ENCODE measurements around the gene ABCG4. TPM values are rescaled to one million over a fixed set of nuclear protein-coding genes. Genes with fewer than 3 reads are reported as not detected.

Gene ABCG4
- total and polyA plus RNA-seq, 9 of the 15 experiments (the other 6 are each of a cell fraction or from before 2014, with no cell fraction given), result 0.03 to 0.11 (median 0.07) TPM; not detected in 4

DNA sequence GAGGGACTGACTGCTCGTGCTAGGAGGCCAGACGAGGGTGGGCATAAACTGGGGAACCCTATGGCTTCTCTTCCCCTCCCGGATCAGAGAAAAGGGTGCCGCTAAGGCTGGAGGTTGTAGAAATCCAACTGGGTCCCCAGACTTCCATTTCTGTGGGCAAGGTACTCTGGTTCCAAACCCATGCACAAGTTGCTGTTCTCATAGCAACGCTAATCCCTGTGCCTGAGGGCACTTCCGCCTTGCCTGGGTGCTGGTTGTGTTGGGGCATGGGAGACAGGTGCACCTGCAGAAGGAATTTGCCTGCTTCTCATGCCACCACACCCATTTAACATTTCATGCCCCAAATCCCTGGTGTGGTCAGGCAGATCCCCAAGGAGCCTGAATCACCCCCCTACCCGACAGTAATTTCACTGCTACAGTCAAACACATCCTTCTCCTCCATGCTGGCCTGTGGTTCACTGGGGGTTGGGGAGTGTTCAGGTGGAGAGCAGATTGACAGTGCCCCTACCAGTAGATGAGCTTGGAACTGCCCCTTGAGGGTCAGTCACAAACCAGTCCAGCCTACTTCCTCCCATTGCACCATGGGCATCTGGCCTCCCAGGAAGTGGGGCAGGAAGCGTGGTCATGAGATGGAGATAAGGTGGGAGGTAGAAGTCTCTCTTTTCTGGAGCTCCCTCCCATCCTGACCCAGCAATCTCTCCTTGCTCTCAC is 40.6 kb upstream of the ABCG4 start (continued):
- TF ChIP-seq HDAC3 (IDR thresholded peaks at IDR 0.05; ENCODE audit: borderline replicate concordance, partially characterized antibody), result peak; percentile 54
- TF ChIP-seq, protein P1, sequence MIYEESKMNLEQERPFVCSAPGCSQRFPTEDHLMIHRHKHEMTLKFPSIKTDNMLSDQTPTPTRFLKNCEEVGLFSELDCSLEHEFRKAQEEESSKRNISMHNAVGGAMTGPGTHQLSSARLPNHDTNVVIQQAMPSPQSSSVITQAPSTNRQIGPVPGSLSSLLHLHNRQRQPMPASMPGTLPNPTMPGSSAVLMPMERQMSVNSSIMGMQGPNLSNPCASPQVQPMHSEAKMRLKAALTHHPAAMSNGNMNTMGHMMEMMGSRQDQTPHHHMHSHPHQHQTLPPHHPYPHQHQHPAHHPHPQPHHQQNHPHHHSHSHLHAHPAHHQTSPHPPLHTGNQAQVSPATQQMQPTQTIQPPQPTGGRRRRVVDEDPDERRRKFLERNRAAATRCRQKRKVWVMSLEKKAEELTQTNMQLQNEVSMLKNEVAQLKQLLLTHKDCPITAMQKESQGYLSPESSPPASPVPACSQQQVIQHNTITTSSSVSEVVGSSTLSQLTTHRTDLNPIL (CRISPR knock-in tag; IDR thresholded peaks at IDR 0.05), result no peak
- TF ChIP-seq, protein P2, sequence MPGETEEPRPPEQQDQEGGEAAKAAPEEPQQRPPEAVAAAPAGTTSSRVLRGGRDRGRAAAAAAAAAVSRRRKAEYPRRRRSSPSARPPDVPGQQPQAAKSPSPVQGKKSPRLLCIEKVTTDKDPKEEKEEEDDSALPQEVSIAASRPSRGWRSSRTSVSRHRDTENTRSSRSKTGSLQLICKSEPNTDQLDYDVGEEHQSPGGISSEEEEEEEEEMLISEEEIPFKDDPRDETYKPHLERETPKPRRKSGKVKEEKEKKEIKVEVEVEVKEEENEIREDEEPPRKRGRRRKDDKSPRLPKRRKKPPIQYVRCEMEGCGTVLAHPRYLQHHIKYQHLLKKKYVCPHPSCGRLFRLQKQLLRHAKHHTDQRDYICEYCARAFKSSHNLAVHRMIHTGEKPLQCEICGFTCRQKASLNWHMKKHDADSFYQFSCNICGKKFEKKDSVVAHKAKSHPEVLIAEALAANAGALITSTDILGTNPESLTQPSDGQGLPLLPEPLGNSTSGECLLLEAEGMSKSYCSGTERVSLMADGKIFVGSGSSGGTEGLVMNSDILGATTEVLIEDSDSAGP (CRISPR knock-in tag; IDR thresholded peaks at IDR 0.05), result 0 out of 2 replicates have a peak, but pooled peaks have one; percentile 31
- peak; percentile 68 for TF ChIP-seq SUPT5H (IDR thresholded peaks at IDR 0.05)
- TF ChIP-seq, protein P3, sequence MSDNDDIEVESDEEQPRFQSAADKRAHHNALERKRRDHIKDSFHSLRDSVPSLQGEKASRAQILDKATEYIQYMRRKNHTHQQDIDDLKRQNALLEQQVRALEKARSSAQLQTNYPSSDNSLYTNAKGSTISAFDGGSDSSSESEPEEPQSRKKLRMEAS (CRISPR knock-in tag; IDR thresholded peaks at IDR 0.05), result peak; percentile 51; the same call in 1 of the 2 replicates
- TF ChIP-seq GATAD2A (IDR thresholded peaks at IDR 0.05), result no peak
- no peak for TF ChIP-seq HSF4 (CRISPR knock-in tag; IDR thresholded peaks at IDR 0.05; ENCODE audit: borderline replicate concordance)
- TF ChIP-seq JUNB (CRISPR knock-in tag; conservative IDR thresholded peaks at IDR 0.05), result no peak
- TF ChIP-seq CREB1 (IDR thresholded peaks at IDR 0.05), result 0 out of 2 replicates have a peak, but pooled peaks have one; percentile 16
- TF ChIP-seq CREB1 (CRISPR knock-in tag; IDR thresholded peaks at IDR 0.05), result no peak
- no peak for TF ChIP-seq CREBBP (IDR thresholded peaks at IDR 0.05; ENCODE audit: low read depth, low read length)
- no peak for TF ChIP-seq MCM7 (IDR thresholded peaks at IDR 0.05)
- no peak for TF ChIP-seq CBX2 (IDR thresholded peaks at IDR 0.05; ENCODE audit: insufficient read depth, low read length, poor library complexity, severe bottlenecking)
- TF ChIP-seq, protein P4, sequence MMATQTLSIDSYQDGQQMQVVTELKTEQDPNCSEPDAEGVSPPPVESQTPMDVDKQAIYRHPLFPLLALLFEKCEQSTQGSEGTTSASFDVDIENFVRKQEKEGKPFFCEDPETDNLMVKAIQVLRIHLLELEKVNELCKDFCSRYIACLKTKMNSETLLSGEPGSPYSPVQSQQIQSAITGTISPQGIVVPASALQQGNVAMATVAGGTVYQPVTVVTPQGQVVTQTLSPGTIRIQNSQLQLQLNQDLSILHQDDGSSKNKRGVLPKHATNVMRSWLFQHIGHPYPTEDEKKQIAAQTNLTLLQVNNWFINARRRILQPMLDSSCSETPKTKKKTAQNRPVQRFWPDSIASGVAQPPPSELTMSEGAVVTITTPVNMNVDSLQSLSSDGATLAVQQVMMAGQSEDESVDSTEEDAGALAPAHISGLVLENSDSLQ (IDR thresholded peaks at IDR 0.05), result peak; percentile 97
- TF ChIP-seq LCOR (CRISPR knock-in tag; IDR thresholded peaks at IDR 0.05), result no peak
- TF ChIP-seq RBBP5 (IDR thresholded peaks at IDR 0.05; ENCODE audit: borderline replicate concordance, insufficient read depth, low read length, poor library complexity, severe bottlenecking), result no peak
- no peak for TF ChIP-seq ZNF232 (CRISPR knock-in tag; IDR thresholded peaks at IDR 0.05)
- peak; percentile 28; the same call in 1 of the 2 replicates for TF ChIP-seq TOE1 (IDR thresholded peaks at IDR 0.05; ENCODE audit: borderline replicate concordance)
- TF ChIP-seq TOE1 (CRISPR knock-in tag; IDR thresholded peaks at IDR 0.05; ENCODE audit: borderline replicate concordance, low read depth), result no peak
- TF ChIP-seq ATF1 (CRISPR knock-in tag; IDR thresholded peaks at IDR 0.05), result no peak
- peak; percentile 61 for TF ChIP-seq ATF1 (tag; IDR thresholded peaks at IDR 0.05)
- TF ChIP-seq BACH1 (tag; IDR thresholded peaks at IDR 0.05), result no peak
- TF ChIP-seq CEBPG (CRISPR knock-in tag; IDR thresholded peaks at IDR 0.05), result peak; percentile 66
- TF ChIP-seq CEBPG (tag; conservative IDR thresholded peaks at IDR 0.05 in 1 of 2, IDR thresholded peaks at IDR 0.05 in 1 of 2), result 0 out of 4 replicates have a peak, but pooled peaks of 1 of the 2 experiments have one; percentile 34
- peak; percentile 56; the same call in 1 of the 2 replicates for TF ChIP-seq RNF2 (IDR thresholded peaks at IDR 0.05)
- peak; percentile 32; the same call in 1 of the 2 replicates for TF ChIP-seq ARID1B (IDR thresholded peaks at IDR 0.05)
- TF ChIP-seq POLR2H (tag; IDR thresholded peaks at IDR 0.05; ENCODE audit: low read depth), result peak; percentile 55
